ENCODE data around the gene TSR1. TPM values are rescaled to one million over a fixed set of nuclear protein-coding genes. Genes with fewer than 3 reads are reported as not detected.

Gene TSR1
- polyA plus RNA-seq, 1 donor: 35.0 TPM

GRCh38 chr17:2282297-2282873 lies 53.9 kb downstream of the TSR1 start:
- peak; percentile 56 for DNase-seq (ENCODE audit: low read depth)

GRCh38 chr17:2279707-2280106 lies 56.5 kb downstream of the TSR1 start:
- no peak for DNase-seq (ENCODE audit: low read depth)

DNA sequence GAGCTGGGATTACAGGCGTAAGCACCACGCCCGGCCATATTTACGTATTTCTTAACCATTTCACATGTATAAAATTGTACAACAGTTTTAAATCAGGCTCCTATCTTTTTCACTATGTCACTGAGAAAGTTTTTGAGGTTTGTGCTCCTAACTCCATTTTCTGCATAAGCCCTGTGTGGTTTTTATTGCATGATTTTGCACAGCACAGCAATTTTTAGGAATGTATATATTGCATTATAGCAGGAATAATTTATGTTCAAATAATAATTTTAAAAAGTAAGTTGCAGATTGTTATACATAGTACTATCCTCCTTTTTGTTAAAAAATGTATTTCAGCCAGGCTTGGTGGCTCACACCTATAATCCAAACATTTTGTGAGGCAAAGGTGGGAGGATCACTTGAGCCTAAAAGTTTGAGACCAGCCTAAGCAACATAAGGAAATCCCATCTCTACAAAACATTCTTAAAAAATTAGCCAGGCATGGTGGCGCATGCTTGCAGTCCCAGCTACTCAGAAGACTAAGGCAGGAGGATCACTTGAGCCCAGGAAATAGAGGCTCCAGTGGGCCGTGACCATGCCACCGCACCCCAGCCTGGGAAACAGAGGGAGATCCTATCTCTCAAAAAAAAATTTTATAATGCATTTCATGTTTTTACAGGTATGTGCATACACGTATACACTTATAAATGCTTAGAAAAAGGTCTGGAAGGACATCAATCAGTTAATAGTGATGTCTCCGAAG lies 58.7 kb downstream of the TSR1 start:
- DNase-seq (ENCODE audit: low read depth): no peak

GRCh38 chr17:2275722-2276121 lies 60.5 kb downstream of the TSR1 start:
- no peak for DNase-seq (ENCODE audit: low read depth)

DNA sequence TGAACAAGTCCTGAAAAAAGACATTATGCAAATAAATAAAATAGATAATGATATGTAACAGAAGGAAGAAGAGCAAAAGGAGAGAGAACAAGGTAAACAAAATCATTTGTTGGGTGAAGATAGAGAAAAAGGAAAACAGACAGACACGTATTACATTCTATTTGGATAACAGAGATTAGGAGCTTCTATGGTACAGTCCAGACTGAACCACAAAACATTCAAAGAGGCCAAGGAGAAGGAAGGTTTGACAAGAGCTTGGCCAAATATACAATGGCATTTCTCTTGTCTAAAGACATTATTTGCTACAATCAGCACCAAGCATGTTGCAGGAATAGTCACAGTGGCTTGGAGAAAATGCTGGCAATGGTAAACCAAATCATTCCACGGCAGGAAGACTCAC lies 61.8 kb downstream of the TSR1 start:
- DNase-seq (ENCODE audit: low read depth): no peak

Other genes starting within 250 kb of the TSR1 start
- 16.5 TPM for gene SMG6, start 32.7 kb downstream of the TSR1 start, polyA plus RNA-seq (ENCODE audit: insufficient read length)
- 21.0 TPM for gene SRR, start 32.5 kb downstream of the TSR1 start, polyA plus RNA-seq (ENCODE audit: insufficient read length)
- gene SGSM2, start 1.0 kb upstream of the TSR1 start, polyA plus RNA-seq (ENCODE audit: insufficient read length): 42.4 TPM
- 17.6 TPM for gene MNT, start 64.6 kb upstream of the TSR1 start, polyA plus RNA-seq (ENCODE audit: insufficient read length)
- 20.0 TPM for gene METTL16, start 175.4 kb upstream of the TSR1 start, polyA plus RNA-seq (ENCODE audit: insufficient read length)

All from forelimb muscle (tissue), 1 donor.